ENCODE measurements around the gene TUBA8. TPM values are rescaled to one million over a fixed set of nuclear protein-coding genes. Genes with fewer than 3 reads are reported as not detected.

Gene TUBA8
- total RNA-seq, 1 donor = 0.36 TPM

DNA sequence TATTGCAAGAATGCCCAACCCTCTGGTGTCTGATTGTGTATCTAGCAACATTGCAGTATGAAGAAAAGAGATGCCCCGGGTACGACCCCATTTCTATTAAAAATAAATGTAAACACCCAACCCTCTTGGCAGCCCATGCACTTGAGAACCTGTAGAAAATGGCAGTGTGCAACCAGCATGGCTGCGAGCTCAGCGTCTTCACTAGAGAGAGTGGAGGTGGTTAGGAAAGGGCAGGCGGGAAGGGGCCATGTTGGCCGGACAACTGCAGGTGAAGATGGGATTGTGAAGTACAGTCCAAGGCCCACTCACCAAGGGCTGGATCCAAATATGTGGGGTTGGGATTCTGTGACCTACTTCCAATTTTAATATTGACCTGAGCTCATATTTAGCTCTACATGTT is 16.9 kb upstream of the TUBA8 start:
- no peak overlapping the region for H2AFZ ChIP-seq (ENCODE audit: low read length)
- H4K20me1 ChIP-seq (ENCODE audit: insufficient read depth, low read length) = no peaks in the 10 kb centered on the region
- H3K79me2 ChIP-seq (ENCODE audit: insufficient read depth, low read length) = peaks cover 2% of the 10 kb centered on the region
- peaks cover 9% of the 10 kb centered on the region for H3K36me3 ChIP-seq (ENCODE audit: insufficient read depth, low read length)
- no peak overlapping the region for H3K4me3 ChIP-seq (ENCODE audit: insufficient read depth, low read length)
- DNase-seq (ENCODE audit: insufficient read length, low spot score, missing footprints) = no peak
- no peak overlapping the region for H3K27ac ChIP-seq (ENCODE audit: low read depth, low read length)
- TF ChIP-seq, protein P1, sequence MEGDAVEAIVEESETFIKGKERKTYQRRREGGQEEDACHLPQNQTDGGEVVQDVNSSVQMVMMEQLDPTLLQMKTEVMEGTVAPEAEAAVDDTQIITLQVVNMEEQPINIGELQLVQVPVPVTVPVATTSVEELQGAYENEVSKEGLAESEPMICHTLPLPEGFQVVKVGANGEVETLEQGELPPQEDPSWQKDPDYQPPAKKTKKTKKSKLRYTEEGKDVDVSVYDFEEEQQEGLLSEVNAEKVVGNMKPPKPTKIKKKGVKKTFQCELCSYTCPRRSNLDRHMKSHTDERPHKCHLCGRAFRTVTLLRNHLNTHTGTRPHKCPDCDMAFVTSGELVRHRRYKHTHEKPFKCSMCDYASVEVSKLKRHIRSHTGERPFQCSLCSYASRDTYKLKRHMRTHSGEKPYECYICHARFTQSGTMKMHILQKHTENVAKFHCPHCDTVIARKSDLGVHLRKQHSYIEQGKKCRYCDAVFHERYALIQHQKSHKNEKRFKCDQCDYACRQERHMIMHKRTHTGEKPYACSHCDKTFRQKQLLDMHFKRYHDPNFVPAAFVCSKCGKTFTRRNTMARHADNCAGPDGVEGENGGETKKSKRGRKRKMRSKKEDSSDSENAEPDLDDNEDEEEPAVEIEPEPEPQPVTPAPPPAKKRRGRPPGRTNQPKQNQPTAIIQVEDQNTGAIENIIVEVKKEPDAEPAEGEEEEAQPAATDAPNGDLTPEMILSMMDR (IDR thresholded peaks at IDR 0.05; ENCODE audit: extremely low read depth, low read depth, low read length) = no peak
- no peaks in the 10 kb centered on the region for H3K9me3 ChIP-seq (ENCODE audit: low read depth, low read length)
- no peaks in the 10 kb centered on the region for H3K27me3 ChIP-seq (ENCODE audit: insufficient read depth, low read length)
- no peak overlapping the region for H3K4me2 ChIP-seq (ENCODE audit: insufficient read depth, low read length)
- peaks cover 16% of the 10 kb centered on the region for H3K4me1 ChIP-seq (ENCODE audit: insufficient read depth, low read length)

DNA sequence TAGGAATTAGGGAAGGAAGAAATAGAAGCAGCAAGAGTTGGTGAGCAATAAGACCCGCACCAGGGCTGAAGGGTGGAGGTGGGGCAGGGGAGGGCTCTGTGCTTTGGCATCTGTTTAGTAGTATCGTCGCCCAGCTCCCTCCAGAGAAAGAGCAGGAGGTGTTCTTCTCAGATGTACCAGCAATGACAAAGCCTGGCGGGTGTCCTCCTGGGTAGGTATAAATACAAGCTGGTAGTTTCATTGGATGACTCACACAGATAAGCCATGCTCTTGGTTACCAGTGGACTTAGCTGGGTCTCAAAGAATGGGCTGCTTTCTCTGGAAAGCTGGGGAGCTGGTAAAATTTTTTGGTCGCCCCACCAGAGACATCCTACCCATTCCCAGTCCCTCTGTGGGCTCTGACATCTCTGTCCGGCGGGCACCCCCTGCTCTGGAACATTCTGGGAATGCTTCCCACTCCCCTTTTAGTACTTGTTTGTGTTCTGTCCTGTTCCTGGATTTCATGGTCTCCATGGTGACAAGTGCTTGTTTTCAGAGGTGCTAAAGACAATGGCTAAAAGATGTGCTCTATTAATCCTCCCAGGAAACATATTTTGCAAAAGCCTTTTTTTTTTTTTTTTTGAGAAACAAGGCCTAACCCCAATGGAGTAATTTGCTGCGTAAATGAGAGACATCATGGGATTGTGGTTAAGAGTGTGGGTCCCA is 15.4 kb upstream of the TUBA8 start:
- Histone ChIP-seq H3K27ac (ENCODE audit: low read depth, low read length) (no peak overlapping the region), H4K20me1 (ENCODE audit: insufficient read depth, low read length) (no peaks in the 10 kb centered on the region), H3K4me2 (ENCODE audit: insufficient read depth, low read length) (no peak overlapping the region), H3K27me3 (ENCODE audit: insufficient read depth, low read length) (no peaks in the 10 kb centered on the region), H3K36me3 (ENCODE audit: insufficient read depth, low read length) (peaks cover 5% of the 10 kb centered on the region), H3K4me1 (ENCODE audit: insufficient read depth, low read length) (peaks cover 16% of the 10 kb centered on the region), H3K79me2 (ENCODE audit: insufficient read depth, low read length) (no peaks in the 10 kb centered on the region), H3K9me3 (ENCODE audit: low read depth, low read length) (no peaks in the 10 kb centered on the region), H2AFZ (ENCODE audit: low read length) (no peak overlapping the region), H3K4me3 (ENCODE audit: insufficient read depth, low read length) (no peak overlapping the region)
- TF ChIP-seq, protein P1 (IDR thresholded peaks at IDR 0.05; ENCODE audit: extremely low read depth, low read depth, low read length) = no peak
- DNase-seq (ENCODE audit: insufficient read length, low spot score, missing footprints) = no peak

GRCh38 chr22:18096823-18097222 is 13.8 kb upstream of the TUBA8 start:
- TF ChIP-seq, protein P1 (IDR thresholded peaks at IDR 0.05; ENCODE audit: extremely low read depth, low read depth, low read length) = no peak
- Histone ChIP-seq H4K20me1 (ENCODE audit: insufficient read depth, low read length) (no peaks in the 10 kb centered on the region), H3K36me3 (ENCODE audit: insufficient read depth, low read length) (no peaks in the 10 kb centered on the region), H3K27me3 (ENCODE audit: insufficient read depth, low read length) (no peaks in the 10 kb centered on the region), H3K79me2 (ENCODE audit: insufficient read depth, low read length) (no peaks in the 10 kb centered on the region), H3K9me3 (ENCODE audit: low read depth, low read length) (no peaks in the 10 kb centered on the region), H3K27ac (ENCODE audit: low read depth, low read length) (no peak overlapping the region), H3K4me2 (ENCODE audit: insufficient read depth, low read length) (no peak overlapping the region), H2AFZ (ENCODE audit: low read length) (no peak overlapping the region), H3K4me1 (ENCODE audit: insufficient read depth, low read length) (peaks cover 8% of the 10 kb centered on the region), H3K4me3 (ENCODE audit: insufficient read depth, low read length) (no peak overlapping the region)
- no peak for DNase-seq (ENCODE audit: insufficient read length, low spot score, missing footprints)

DNA sequence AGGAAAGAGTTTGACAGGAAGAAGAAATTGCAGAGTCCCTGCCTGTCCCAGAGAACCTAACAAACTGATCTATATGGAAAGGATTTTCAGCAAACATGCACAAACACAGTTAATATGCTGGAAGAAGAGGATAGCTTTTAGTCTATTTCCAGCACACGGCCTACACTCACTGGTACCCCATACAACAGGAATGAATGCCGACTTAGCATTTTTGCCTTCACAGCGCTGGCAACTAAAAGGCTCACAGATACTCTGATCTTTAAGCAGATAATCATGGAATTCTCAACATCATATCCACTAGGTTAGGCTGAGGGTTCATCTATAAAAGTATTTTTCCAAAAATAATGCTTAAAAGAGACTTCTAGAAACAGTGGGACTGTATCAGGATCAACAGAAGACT is 9.8 kb upstream of the TUBA8 start:
- Histone ChIP-seq H3K9me3 (ENCODE audit: low read depth, low read length) (no peaks in the 10 kb centered on the region), H4K20me1 (ENCODE audit: insufficient read depth, low read length) (peaks cover 2% of the 10 kb centered on the region), H3K4me3 (ENCODE audit: insufficient read depth, low read length) (no peak overlapping the region), H3K27me3 (ENCODE audit: insufficient read depth, low read length) (no peaks in the 10 kb centered on the region), H3K27ac (ENCODE audit: low read depth, low read length) (no peak overlapping the region), H3K4me2 (ENCODE audit: insufficient read depth, low read length) (no peak overlapping the region), H3K36me3 (ENCODE audit: insufficient read depth, low read length) (no peaks in the 10 kb centered on the region), H3K79me2 (ENCODE audit: insufficient read depth, low read length) (no peaks in the 10 kb centered on the region), H3K4me1 (ENCODE audit: insufficient read depth, low read length) (peaks cover 6% of the 10 kb centered on the region), H2AFZ (ENCODE audit: low read length) (no peak overlapping the region)
- no peak for DNase-seq (ENCODE audit: insufficient read length, low spot score, missing footprints)
- TF ChIP-seq, protein P1 (IDR thresholded peaks at IDR 0.05; ENCODE audit: extremely low read depth, low read depth, low read length) = no peak
